Measurements from ENCODE around the gene PKDREJ. TPM values are rescaled to one million over a fixed set of nuclear protein-coding genes. Genes with fewer than 3 reads are reported as not detected.

Gene PKDREJ
- total and polyA plus RNA-seq, 2 of the 4 experiments (the other 2 are of a cell fraction), result 0.02 TPM; not detected in 1

GRCh38 chr22:46240073-46240472 is 23.1 kb downstream of the PKDREJ start:
- in situ Hi-C loops (cut with MboI; ENCODE audit: low sequenced_read_pairs) (no loop called here), intact Hi-C loops (cut with micrococcal nuclease) (no loop called here), dilution Hi-C loops (cut with HindIII; ENCODE audit: low sequenced_read_pairs, unreplicated experiment) (no loop called here)
- Histone ChIP-seq H2AK5ac (ENCODE audit: low read depth, low read length) (no peak overlapping the region), H4K20me1 (ENCODE audit: insufficient read depth, low read length) (no peaks in the 10 kb centered on the region; the same call in 1 of the 2 replicates), H3K36me3 (ENCODE audit: control insufficient read depth, insufficient read depth, low read length) (peaks cover 31% of the 10 kb centered on the region), H3K79me1 (ENCODE audit: low read depth in 1 of 2, low read length in 2 of 2) (0 out of 4 replicates have a peak, but pooled peaks cover 0 to 4% of the 10 kb centered on the region in 2 experiments), H3K4me3 (ENCODE audit: insufficient read depth, low read depth, low read length) (no peak overlapping the region), H3K18ac (ENCODE audit: low read depth, low read length) (no peak overlapping the region), H3K9me1 (ENCODE audit: insufficient read depth, low read length) (peaks cover 3% of the 10 kb centered on the region; the same call in 1 of the 2 replicates), H4K5ac (ENCODE audit: low read depth, low read length) (no peak overlapping the region), H2AFZ (replicated peaks; ENCODE audit: low read length, poor library complexity) (no peak overlapping the region), H2AK9ac (replicated peaks; ENCODE audit: low read depth, low read length, poor library complexity) (no peak overlapping the region), H3K9me3 (ENCODE audit: control insufficient read depth, insufficient read depth, low read length) (no peaks in the 10 kb centered on the region), H3K14ac (replicated peaks; ENCODE audit: low read depth, low read length) (no peak overlapping the region), H3K56ac (ENCODE audit: extremely low read depth, insufficient read depth, low read length) (no peak overlapping the region), H3K27me3 (ENCODE audit: control insufficient read depth, insufficient read depth, low read length) (no peaks in the 10 kb centered on the region), H2BK15ac (ENCODE audit: low read depth, low read length) (no peak overlapping the region), H3K27ac (ENCODE audit: insufficient read depth, low read length) (no peak overlapping the region), H3K9ac (ENCODE audit: low read depth, low read length) (no peak overlapping the region), H2BK20ac (ENCODE audit: low read depth, low read length) (no peak overlapping the region), H2BK120ac (ENCODE audit: low read depth, low read length) (no peak overlapping the region), H2BK5ac (ENCODE audit: low read depth, low read length, poor library complexity, severe bottlenecking) (no peak overlapping the region), H4K91ac (ENCODE audit: insufficient read depth, low read depth, low read length) (no peak overlapping the region), H4K8ac (ENCODE audit: low read depth in 2 of 2, low read length in 2 of 2) (no peak overlapping the region), H3K4me1 (ENCODE audit: control insufficient read depth, insufficient read depth, low read length) (peaks cover 4% of the 10 kb centered on the region), H3K4me2 (ENCODE audit: low read depth, low read length) (no peak overlapping the region), H3K23ac (ENCODE audit: low read depth, low read length) (no peak overlapping the region), H3K4ac (ENCODE audit: low read depth, low read length) (no peak overlapping the region)
- 100% methylated on average over 2 of the region's 2 CpGs; no CpG with 5 or more reads in 1 of the 2 experiments for WGBS, 2 experiments (ENCODE audit: extremely low coverage in 2 of 2, insufficient read length in 1 of 2)
- POLR2A ChIA-PET (ENCODE audit: unreplicated experiment), result no interaction called here
- TF ChIP-seq NFE2L2 (IDR thresholded peaks at IDR 0.05; ENCODE audit: low read depth, low read length) (no peak), BHLHE40 (IDR thresholded peaks at IDR 0.05; ENCODE audit: low read depth, low read length) (no peak), CEBPB (IDR thresholded peaks at IDR 0.05; ENCODE audit: low read depth, low read length) (no peak), USF2 (IDR thresholded peaks at IDR 0.05; ENCODE audit: low read depth, low read length) (no peak), MAZ (IDR thresholded peaks at IDR 0.05; ENCODE audit: borderline replicate concordance, low read depth, low read length) (no peak), MXI1 (IDR thresholded peaks at IDR 0.05; ENCODE audit: borderline replicate concordance, low read depth, low read length) (no peak), CHD1 (IDR thresholded peaks at IDR 0.05; ENCODE audit: low read depth, low read length) (no peak), POLR2A (IDR thresholded peaks at IDR 0.05; ENCODE audit: low read depth, low read length) (no peak)
- CTCF ChIA-PET, result no interaction called here
- BruUV-seq (replicated peaks), result no TSS peak
- DNase-seq (no peak), ATAC-seq (ENCODE audit: low read depth) (no peak)
